Peyer's patch (tissue), 4 donors: ENCODE results near the gene SREK1IP1. TPM values are rescaled to one million over a fixed set of nuclear protein-coding genes. Genes with fewer than 3 reads are reported as not detected.

Source experiments
- DNase-seq, 3 donors: peaks; one replicate each; pipeline ENCODE4 v3.0.0-alpha.2; 2017 to 2019
- H3K27ac ChIP-seq, 4 donors: fragments of 200-600 bp; sonication (generic); one replicate each; pipeline ENCODE4 v1.5.1; 2016 to 2019
- H3K27me3 ChIP-seq, 2 donors: fragments of 200-600 bp; sonication (generic); one replicate each; pipeline ENCODE4 v1.5.1; 2019
- H3K36me3 ChIP-seq, 3 donors: fragments of 200-600 bp; sonication (generic); one replicate each; pipeline ENCODE4 v1.5.1; 2016 to 2019
- H3K4me1 ChIP-seq, 4 donors: fragments of 200-600 bp; sonication (generic); one replicate each; pipeline ENCODE4 v1.5.1; 2016 to 2019
- H3K4me3 ChIP-seq, 4 donors: fragments of 200-600 bp; sonication (generic); 1 replicate in 3 of 4; 2 replicates in 1 of 4; pipeline ENCODE4 v1.5.1; 2016 to 2019; ENCODE audit warnings: mild to moderate bottlenecking in 1 of 4
- H3K9me3 ChIP-seq, 4 donors: fragments of 200-600 bp; sonication (generic); one replicate each; pipeline ENCODE4 v1.5.1; 2016 to 2019; ENCODE audit warnings: mild to moderate bottlenecking in 1 of 4
- CTCF ChIP-seq, 6 experiments: fragments of 450-650 bp in 4 of 6; fragments of 200-600 bp in 2 of 6; sonication (generic) in 1 of 6; IDR thresholded peaks; one replicate each; pipeline ENCODE4 v1.5.1; 2017 to 2019; ENCODE audit warnings: antibody characterized with exemption in 6 of 6, mild to moderate bottlenecking in 3 of 6, moderate library complexity in 1 of 6
- POLR2A ChIP-seq, 2 donors: fragments of 450-650 bp; IDR thresholded peaks; one replicate each; pipeline ENCODE4 v1.5.1; 2017; ENCODE audit warnings: antibody characterized with exemption in 2 of 2, mild to moderate bottlenecking in 2 of 2, moderate library complexity in 2 of 2
- total RNA-seq, 4 donors: library from RNA; depleted of rRNA; stranded (reverse); fragments of >200 nt; gene quantifications; one replicate each; pipeline ENCODE4 v1.1.0, GENCODE V29; 2016

Gene SREK1IP1
- total RNA-seq, 4 donors from 2014 or later: 5.8 to 7.0 (median 6.6) TPM

GRCh38 chr5:64749385-64749784 is 19.1 kb downstream of the SREK1IP1 start:
- no peaks in the 10 kb centered on the region for H3K27me3 ChIP-seq
- no peaks in the 10 kb centered on the region for H3K9me3 ChIP-seq
- H3K27ac ChIP-seq: no peak overlapping the region
- TF ChIP-seq POLR2A (IDR thresholded peaks at IDR 0.05): no peak
- TF ChIP-seq CTCF (IDR thresholded peaks at IDR 0.05): no peak
- H3K36me3 ChIP-seq: peaks cover 0 to 6% (median 0%) of the 10 kb centered on the region in 3 donors
- H3K4me3 ChIP-seq: no peak overlapping the region
- H3K4me1 ChIP-seq: no peaks in the 10 kb centered on the region
- no peak for DNase-seq

GRCh38 chr5:64746446-64746845 is 22.0 kb downstream of the SREK1IP1 start:
- H3K27me3 ChIP-seq: no peaks in the 10 kb centered on the region
- DNase-seq: no peak
- TF ChIP-seq CTCF (IDR thresholded peaks at IDR 0.05) (no peak), POLR2A (IDR thresholded peaks at IDR 0.05) (no peak)
- H3K36me3 ChIP-seq: peaks cover 0 to 4% (median 0%) of the 10 kb centered on the region in 3 donors
- no peaks in the 10 kb centered on the region for H3K4me1 ChIP-seq
- H3K4me3 ChIP-seq: no peak overlapping the region
- H3K9me3 ChIP-seq: no peaks in the 10 kb centered on the region
- H3K27ac ChIP-seq: no peak overlapping the region

GRCh38 chr5:64744914-64745313 is 23.6 kb downstream of the SREK1IP1 start:
- no peak for DNase-seq
- no peak overlapping the region for H3K27ac ChIP-seq
- no peaks in the 10 kb centered on the region for H3K4me1 ChIP-seq
- no peak overlapping the region for H3K4me3 ChIP-seq
- TF ChIP-seq CTCF (IDR thresholded peaks at IDR 0.05): no peak
- peaks cover 0 to 16% (median 0%) of the 10 kb centered on the region in 3 donors for H3K36me3 ChIP-seq
- H3K27me3 ChIP-seq: no peaks in the 10 kb centered on the region
- H3K9me3 ChIP-seq: no peaks in the 10 kb centered on the region

GRCh38 chr5:64742821-64743220 is 25.7 kb downstream of the SREK1IP1 start:
- no peak for DNase-seq
- TF ChIP-seq POLR2A (IDR thresholded peaks at IDR 0.05): no peak
- TF ChIP-seq CTCF (IDR thresholded peaks at IDR 0.05): no peak
- Histone ChIP-seq H3K9me3 (no peaks in the 10 kb centered on the region), H3K27ac (no peak overlapping the region), H3K4me3 (no peak overlapping the region), H3K27me3 (no peaks in the 10 kb centered on the region), H3K36me3 (peaks cover 0 to 32% (median 0%) of the 10 kb centered on the region in 3 donors), H3K4me1 (no peaks in the 10 kb centered on the region)

GRCh38 chr5:64742411-64742810 is 26.1 kb downstream of the SREK1IP1 start:
- TF ChIP-seq POLR2A (IDR thresholded peaks at IDR 0.05): no peak
- no peak overlapping the region for H3K27ac ChIP-seq
- no peak for DNase-seq
- no peaks in the 10 kb centered on the region for H3K27me3 ChIP-seq
- peaks cover 0 to 36% (median 0%) of the 10 kb centered on the region in 3 donors for H3K36me3 ChIP-seq
- no peaks in the 10 kb centered on the region for H3K9me3 ChIP-seq
- no peaks in the 10 kb centered on the region for H3K4me1 ChIP-seq
- no peak overlapping the region for H3K4me3 ChIP-seq

GRCh38 chr5:64727150-64727549 is 41.3 kb downstream of the SREK1IP1 start:
- H3K9me3 ChIP-seq: no peaks in the 10 kb centered on the region
- H3K27me3 ChIP-seq: no peaks in the 10 kb centered on the region
- H3K36me3 ChIP-seq: peaks cover 0 to 26% (median 0%) of the 10 kb centered on the region in 3 donors
- no peak overlapping the region for H3K4me3 ChIP-seq
- no peaks in the 10 kb centered on the region for H3K4me1 ChIP-seq
- H3K27ac ChIP-seq: no peak overlapping the region
- TF ChIP-seq POLR2A (IDR thresholded peaks at IDR 0.05) (no peak), CTCF (IDR thresholded peaks at IDR 0.05) (no peak)
- no peak for DNase-seq
